Upper lobe of left lung (tissue), 6 donors: Measurements from ENCODE around the gene RNPS1. TPM values are rescaled to one million over a fixed set of nuclear protein-coding genes. Genes with fewer than 3 reads are reported as not detected.

Experiments used
- ATAC-seq, 2 donors: fragments of 200-7000 bp; cut with Tn5 transposase; one replicate each; pipeline ENCODE4 v1.9.1; 2022; ENCODE audit warnings: mild to moderate bottlenecking in 2 of 2, moderate library complexity in 2 of 2; ENCODE audit not compliant: low FRiP score in 2 of 2
- DNase-seq, 2 donors: peaks; one replicate each; pipeline ENCODE4 v3.0.0-alpha.2; 2019 to 2020
- H3K27ac ChIP-seq, 4 donors: fragments of 200-600 bp; sonication (generic); one replicate each; pipeline ENCODE4 v1.5.1; 2016 to 2019
- H3K27me3 ChIP-seq, 4 donors: fragments of 200-600 bp; sonication (generic); one replicate each; pipeline ENCODE4 v1.5.1; 2017 to 2019
- H3K36me3 ChIP-seq, 4 donors: fragments of 200-600 bp; sonication (generic); one replicate each; pipeline ENCODE4 v1.5.1; 2016 to 2019
- H3K4me1 ChIP-seq, 4 donors: fragments of 200-600 bp; sonication (generic); one replicate each; pipeline ENCODE4 v1.5.1; 2018 to 2019
- H3K4me3 ChIP-seq, 4 donors: fragments of 200-600 bp; sonication (generic); one replicate each; pipeline ENCODE4 v1.5.1; 2017 to 2019; ENCODE audit warnings: mild to moderate bottlenecking in 2 of 4, moderate library complexity in 1 of 4
- H3K9me3 ChIP-seq, 4 donors: fragments of 200-600 bp; sonication (generic); one replicate each; pipeline ENCODE4 v1.5.1; 2018 to 2019
- CTCF ChIP-seq, 6 experiments: fragments of 450-650 bp in 4 of 6; fragments of 200-600 bp in 2 of 6; sonication (generic) in 2 of 6; IDR thresholded peaks; one replicate each; pipeline ENCODE4 v1.5.1; 2016 to 2019; ENCODE audit warnings: antibody characterized with exemption in 6 of 6
- EP300 ChIP-seq, 4 donors: sonication (generic); formaldehyde crosslinking; IDR thresholded peaks; one replicate each; pipeline ENCODE4 v1.5.1; 2017; ENCODE audit warnings: antibody characterized with exemption in 4 of 4, control low read depth in 2 of 4
- POLR2A ChIP-seq, 4 donors: fragments of 450-650 bp; IDR thresholded peaks; one replicate each; pipeline ENCODE4 v1.5.1; 2016 to 2017; ENCODE audit warnings: antibody characterized with exemption in 4 of 4, mild to moderate bottlenecking in 2 of 4
- POLR2AphosphoS5 ChIP-seq, 2 donors: sonication (generic); formaldehyde crosslinking; IDR thresholded peaks; one replicate each; pipeline ENCODE4 v1.5.1; 2017; ENCODE audit warnings: antibody characterized with exemption in 2 of 2
- WGBS, 2 donors: methylation state at CpG; one replicate each; pipeline ENCODE4 v1.1.5; 2017 to 2018; 5-methylcytosine and 5-hydroxymethylcytosine counted together
- total RNA-seq, 6 donors: library from RNA; depleted of rRNA in 4 of 6; stranded (reverse); fragments of >200 nt in 4 of 6; gene quantifications; one replicate each; pipeline versions ENCODE4 v1.1.0 to v1.2.1, GENCODE V29; 2016 to 2021
- donor health status: DM: no; HTN: no; CAD: no; lungs with moderate emphysema.
- donor health status: DM: no; HTN: yes; CAD: no; lungs with severe emphysema.

Gene RNPS1
- total RNA-seq, 6 donors from 2014 or later, result 92.2 to 142 (median 114) TPM

GRCh38 chr16:2226918-2227317 lies 41.0 kb downstream of the RNPS1 start:
- H3K36me3 ChIP-seq, result peaks cover 20 to 48% (median 37%) of the 10 kb centered on the region in 4 donors
- H3K27me3 ChIP-seq, result no peaks in the 10 kb centered on the region
- H3K9me3 ChIP-seq, result no peaks in the 10 kb centered on the region
- TF ChIP-seq POLR2AphosphoS5 (IDR thresholded peaks at IDR 0.05), result no peak
- TF ChIP-seq CTCF (IDR thresholded peaks at IDR 0.05), result no peak
- TF ChIP-seq POLR2A (IDR thresholded peaks at IDR 0.05), result no peak
- TF ChIP-seq EP300 (IDR thresholded peaks at IDR 0.05), result no peak
- H3K27ac ChIP-seq, result no peak overlapping the region
- DNase-seq, result no peak
- H3K4me3 ChIP-seq, result no peak overlapping the region
- H3K4me1 ChIP-seq, result peaks cover 18 to 38% (median 21%) of the 10 kb centered on the region in 4 donors
- ATAC-seq, result no peak
- WGBS, 2 donors, result 91 to 96% methylated on average over 6 of the region's 6 CpGs

GRCh38 chr16:2226245-2226793 lies 41.6 kb downstream of the RNPS1 start:
- no peak for DNase-seq
- H3K27ac ChIP-seq, result no peak overlapping the region
- no peaks in the 10 kb centered on the region for H3K27me3 ChIP-seq
- peaks cover 18 to 38% (median 21%) of the 10 kb centered on the region in 4 donors for H3K4me1 ChIP-seq
- H3K4me3 ChIP-seq, result no peak overlapping the region
- 59 to 69% methylated on average over 3 to 9 of the region's 9 CpGs for WGBS, 2 donors
- H3K9me3 ChIP-seq, result no peaks in the 10 kb centered on the region
- peaks cover 15 to 42% (median 31%) of the 10 kb centered on the region in 4 donors for H3K36me3 ChIP-seq
- ATAC-seq, result no peak
- TF ChIP-seq EP300 (IDR thresholded peaks at IDR 0.05), result no peak
- no peak for TF ChIP-seq POLR2AphosphoS5 (IDR thresholded peaks at IDR 0.05)
- TF ChIP-seq POLR2A (IDR thresholded peaks at IDR 0.05), result no peak
- no peak for TF ChIP-seq CTCF (IDR thresholded peaks at IDR 0.05)

- Histone ChIP-seq H3K4me3 (peak overlapping the region; percentile 33 to 100 (median 80)), H3K27me3 (no peaks in the 10 kb centered on the region), H3K9me3 (no peaks in the 10 kb centered on the region), H3K27ac (peak overlapping the region; percentile 75 to 96 (median 90)), H3K36me3 (peaks cover 4 to 19% (median 9%) of the 10 kb centered on the region in 4 donors), H3K4me1 (peaks cover 18 to 38% (median 21%) of the 10 kb centered on the region in 4 donors)
- 9 to 15% methylated on average over 8 to 18 of the region's 22 CpGs for WGBS, 2 donors
- ATAC-seq, result peak; percentile 32 to 64
- peak in 1 of 2 donors; percentile 77 for DNase-seq
- TF ChIP-seq EP300 (IDR thresholded peaks at IDR 0.05), result no peak
- TF ChIP-seq CTCF (IDR thresholded peaks at IDR 0.05), result peak in 1 of 6 experiments; percentile 29
- no peak for TF ChIP-seq POLR2AphosphoS5 (IDR thresholded peaks at IDR 0.05)
- no peak for TF ChIP-seq POLR2A (IDR thresholded peaks at IDR 0.05)
These were observed 43.9 kb downstream of the RNPS1 start for GRCh38 chr16:2223942-2224486.

- TF ChIP-seq POLR2AphosphoS5 (IDR thresholded peaks at IDR 0.05) (peak; percentile 98), EP300 (IDR thresholded peaks at IDR 0.05) (peak in 1 of 4 donors; percentile 70), POLR2A (IDR thresholded peaks at IDR 0.05) (peak in 3 of 4 donors; percentile 73 to 96 (median 76)), CTCF (IDR thresholded peaks at IDR 0.05) (peak in 3 of 6 experiments; percentile 3 to 39 (median 32))
- peaks cover 0 to 12% (median 3%) of the 10 kb centered on the region in 4 donors for H3K36me3 ChIP-seq
- H3K4me1 ChIP-seq, result peaks cover 18 to 38% (median 21%) of the 10 kb centered on the region in 4 donors
- H3K27me3 ChIP-seq, result no peaks in the 10 kb centered on the region
- ATAC-seq (peak; percentile 100), DNase-seq (peak; percentile 99 to 100)
- peak within 1 kb of the TSS; percentile 75 to 96 (median 90) for H3K27ac ChIP-seq
- no peaks in the 10 kb centered on the region for H3K9me3 ChIP-seq
- WGBS, 2 donors, result 0 to 1% methylated on average over 6 to 33 of the region's 82 CpGs
- H3K4me3 ChIP-seq, result peak within 1 kb of the TSS; percentile 33 to 100 (median 80)
These were observed 44.5 kb downstream of the RNPS1 start, which contains the start of gene E4F1 for GRCh38 chr16:2223221-2223941. TSS of gene E4F1 (plus strand) at chr16:2223591. CDS start at chr16:2223614, 23 bp downstream.
